RWPE2 (cell line): ENCODE results near the gene DPPA3.
"Not testable (repeated sequence)": the region's sequence is repeated elsewhere in the genome, so short reads cannot be mapped to it uniquely, and the experiment has no call there.

ENCODE experiments used
- ATAC-seq: fragments of 200-7000 bp; cut with Tn5 transposase; 3 replicates; pipeline ENCODE4 v1.9.1; 2021; ENCODE audit warnings: low read depth
- DNase-seq: peaks from one replicate; pipeline ENCODE4 v3.0.0-alpha.2; 2020; ENCODE audit warnings: low spot score
- H3K27ac ChIP-seq: fragments of 450-650 bp; 2 replicates; pipeline ENCODE4 v1.5.1; 2017; ENCODE audit warnings: mild to moderate bottlenecking; ENCODE audit not compliant: poor library complexity, severe bottlenecking
- H3K27me3 ChIP-seq: fragments of 250-450 bp; sonication (Bioruptor Pico); 2 replicates; pipeline ENCODE4 v1.5.1; 2021; ENCODE audit warnings: mild to moderate bottlenecking, moderate library complexity; ENCODE audit not compliant: insufficient read depth, poor library complexity, severe bottlenecking
- H3K36me3 ChIP-seq: fragments of 250-450 bp; sonication (Bioruptor Pico); 2 replicates; pipeline ENCODE4 v1.5.1; 2020; ENCODE audit warnings: low read depth, mild to moderate bottlenecking, moderate library complexity
- H3K4me1 ChIP-seq: fragments of 250-450 bp; sonication (Bioruptor Pico); 2 replicates; pipeline ENCODE4 v1.5.1; 2021; ENCODE audit warnings: mild to moderate bottlenecking, moderate library complexity; ENCODE audit not compliant: insufficient read depth, poor library complexity, severe bottlenecking
- H3K4me3 ChIP-seq: fragments of 250-450 bp; sonication (Bioruptor Pico); 2 replicates; pipeline ENCODE4 v1.5.1; 2021; ENCODE audit warnings: mild to moderate bottlenecking, moderate library complexity; ENCODE audit not compliant: severe bottlenecking
- H3K9me3 ChIP-seq: fragments of 250-450 bp; sonication (Bioruptor Pico); 2 replicates; pipeline ENCODE4 v1.5.1; 2021; ENCODE audit warnings: mild to moderate bottlenecking, moderate library complexity; ENCODE audit not compliant: severe bottlenecking
- TF ChIP-seq, protein P1 (sequence below): fragments of 450-650 bp; IDR thresholded peaks from one replicate; pipeline ENCODE4 v1.5.1; 2017; ENCODE audit warnings: mild to moderate bottlenecking, moderate library complexity; ENCODE audit not compliant: poor library complexity, severe bottlenecking

DPPA3 gene

DNA sequence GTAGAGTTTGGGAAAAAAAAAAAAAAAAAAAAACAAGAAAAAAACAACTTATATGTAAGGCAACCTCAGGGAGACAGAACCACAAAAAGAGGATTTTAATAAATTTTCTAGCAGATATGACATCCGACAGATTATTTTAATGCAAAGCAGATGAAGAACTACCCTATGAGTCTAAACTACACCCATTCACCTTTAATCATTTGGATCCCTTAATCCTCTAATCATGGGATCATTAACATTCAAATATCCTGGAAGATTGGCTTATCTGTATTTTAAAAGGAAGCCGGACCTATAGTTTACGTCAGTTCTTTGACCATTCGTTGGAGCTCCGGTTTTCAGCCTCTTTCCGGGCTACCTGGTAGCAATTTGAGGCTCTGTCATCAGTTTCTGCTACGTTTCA lies at the start of gene DPPA3:
TSS of gene DPPA3 (plus strand) at position 301 of the 400 bp plus-strand sequence. CDS start 138 bp downstream, outside the sequence.
- TF ChIP-seq, protein P1, sequence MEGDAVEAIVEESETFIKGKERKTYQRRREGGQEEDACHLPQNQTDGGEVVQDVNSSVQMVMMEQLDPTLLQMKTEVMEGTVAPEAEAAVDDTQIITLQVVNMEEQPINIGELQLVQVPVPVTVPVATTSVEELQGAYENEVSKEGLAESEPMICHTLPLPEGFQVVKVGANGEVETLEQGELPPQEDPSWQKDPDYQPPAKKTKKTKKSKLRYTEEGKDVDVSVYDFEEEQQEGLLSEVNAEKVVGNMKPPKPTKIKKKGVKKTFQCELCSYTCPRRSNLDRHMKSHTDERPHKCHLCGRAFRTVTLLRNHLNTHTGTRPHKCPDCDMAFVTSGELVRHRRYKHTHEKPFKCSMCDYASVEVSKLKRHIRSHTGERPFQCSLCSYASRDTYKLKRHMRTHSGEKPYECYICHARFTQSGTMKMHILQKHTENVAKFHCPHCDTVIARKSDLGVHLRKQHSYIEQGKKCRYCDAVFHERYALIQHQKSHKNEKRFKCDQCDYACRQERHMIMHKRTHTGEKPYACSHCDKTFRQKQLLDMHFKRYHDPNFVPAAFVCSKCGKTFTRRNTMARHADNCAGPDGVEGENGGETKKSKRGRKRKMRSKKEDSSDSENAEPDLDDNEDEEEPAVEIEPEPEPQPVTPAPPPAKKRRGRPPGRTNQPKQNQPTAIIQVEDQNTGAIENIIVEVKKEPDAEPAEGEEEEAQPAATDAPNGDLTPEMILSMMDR, result no peak
- no peaks in the 10 kb centered on the region for H3K36me3 ChIP-seq
- ATAC-seq (no peak), DNase-seq (no peak)
- H3K9me3 ChIP-seq, result no peaks in the 10 kb centered on the region
- H3K27ac ChIP-seq, result no peak within 1 kb of the TSS
- H3K4me1 ChIP-seq, result no peaks in the 10 kb centered on the region
- H3K4me3 ChIP-seq, result no peak within 1 kb of the TSS
- H3K27me3 ChIP-seq, result no peaks in the 10 kb centered on the region

- no peaks in the 10 kb centered on the region for H3K36me3 ChIP-seq
- no peaks in the 10 kb centered on the region for H3K4me1 ChIP-seq
- TF ChIP-seq, protein P1, result no peak
- ATAC-seq, result no peak
- no peaks in the 10 kb centered on the region for H3K9me3 ChIP-seq
- no peak for DNase-seq
- H3K27me3 ChIP-seq, result no peaks in the 10 kb centered on the region
- H3K4me3 ChIP-seq, result no peak overlapping the region
- no peak overlapping the region for H3K27ac ChIP-seq
Observed at GRCh38 chr12:7661741-7662140, 49.5 kb upstream of the DPPA3 start.

- no peaks in the 10 kb centered on the region for H3K36me3 ChIP-seq
- H3K4me3 ChIP-seq, result no peak overlapping the region
- DNase-seq, result no peak
- no peaks in the 10 kb centered on the region for H3K4me1 ChIP-seq
- no peaks in the 10 kb centered on the region for H3K27me3 ChIP-seq
- TF ChIP-seq, protein P1, result no peak
- H3K27ac ChIP-seq, result no peak overlapping the region
- no peaks in the 10 kb centered on the region for H3K9me3 ChIP-seq
- no peak for ATAC-seq
Observed at GRCh38 chr12:7666595-7666994, 44.6 kb upstream of the DPPA3 start.

DNA sequence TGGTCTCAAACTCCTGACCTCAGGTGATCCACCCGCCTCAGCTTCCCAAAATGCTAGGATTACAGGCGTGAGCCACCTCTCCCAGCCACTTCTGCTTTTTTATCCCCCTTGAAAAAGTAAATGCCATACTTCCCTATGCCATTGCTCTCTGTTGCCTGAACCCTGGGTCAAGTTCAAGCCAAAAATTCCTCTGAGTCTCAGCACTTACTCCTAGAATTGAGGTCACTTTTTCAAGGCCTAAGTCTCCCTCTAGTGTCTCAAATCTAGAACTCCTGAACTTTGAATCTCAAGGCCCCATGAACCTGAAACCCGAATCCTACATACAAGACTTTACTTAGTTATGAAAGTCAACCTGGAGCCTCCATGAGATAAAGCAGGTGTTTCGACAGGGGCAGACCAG lies 44.1 kb upstream of the DPPA3 start:
- ATAC-seq, result no peak

DNA sequence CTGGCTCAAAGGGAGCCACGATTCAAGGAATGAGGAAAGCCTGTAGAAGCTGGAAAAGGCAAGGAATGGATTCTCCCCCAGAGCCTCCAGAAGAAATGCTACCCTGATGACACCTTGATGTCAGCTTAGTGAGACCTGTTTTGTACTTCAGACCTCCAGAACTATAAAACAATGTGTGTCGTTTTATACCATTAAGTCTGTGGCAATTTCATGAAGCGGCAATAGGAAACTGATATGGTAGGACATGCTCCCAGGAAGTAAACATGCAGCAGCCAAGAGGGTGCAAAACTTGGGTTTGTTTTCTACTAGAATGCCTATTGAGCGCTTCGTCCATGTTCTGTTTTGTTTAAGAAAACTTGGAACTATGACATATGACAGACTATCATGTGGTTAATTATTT lies 43.1 kb upstream of the DPPA3 start:
- DNase-seq (no peak), ATAC-seq (no peak)
- Histone ChIP-seq H3K27ac (no peak overlapping the region), H3K36me3 (no peaks in the 10 kb centered on the region), H3K4me3 (no peak overlapping the region), H3K27me3 (no peaks in the 10 kb centered on the region), H3K4me1 (no peaks in the 10 kb centered on the region), H3K9me3 (no peaks in the 10 kb centered on the region)
- TF ChIP-seq, protein P1, result no peak

More for the DNA sequence above, 44.1 kb upstream of the DPPA3 start:
- H3K9me3 ChIP-seq, result no peaks in the 10 kb centered on the region
- no peaks in the 10 kb centered on the region for H3K36me3 ChIP-seq
- TF ChIP-seq, protein P1, result no peak
- H3K27me3 ChIP-seq, result no peaks in the 10 kb centered on the region
- H3K4me3 ChIP-seq, result no peak overlapping the region
- no peak for DNase-seq
- H3K27ac ChIP-seq, result no peak overlapping the region
- H3K4me1 ChIP-seq, result no peaks in the 10 kb centered on the region

DNA sequence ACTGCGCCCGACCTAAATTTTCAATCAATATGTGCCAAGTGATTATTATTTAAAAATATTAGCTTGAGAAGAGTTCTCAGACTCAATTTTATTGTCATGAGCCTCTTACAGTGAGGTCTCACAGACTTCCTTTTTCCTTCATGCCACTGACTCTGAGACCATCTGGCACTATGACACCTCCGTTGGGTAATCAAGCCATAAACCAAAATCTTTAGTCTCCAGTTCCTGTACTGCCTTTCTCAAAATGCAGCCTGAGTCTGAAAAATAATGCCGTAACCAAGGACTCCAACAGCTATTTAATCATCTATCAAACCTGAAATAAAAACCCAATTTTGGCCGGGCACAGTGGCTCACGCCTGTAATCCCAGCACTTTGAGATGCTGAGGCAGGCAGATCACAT lies 35.8 kb upstream of the DPPA3 start:
- H3K9me3 ChIP-seq, ATAC-seq, DNase-seq, H3K4me1 ChIP-seq, H3K27ac ChIP-seq, H3K4me3 ChIP-seq, H3K27me3 ChIP-seq, H3K36me3 ChIP-seq: not testable (repeated sequence)

DNA sequence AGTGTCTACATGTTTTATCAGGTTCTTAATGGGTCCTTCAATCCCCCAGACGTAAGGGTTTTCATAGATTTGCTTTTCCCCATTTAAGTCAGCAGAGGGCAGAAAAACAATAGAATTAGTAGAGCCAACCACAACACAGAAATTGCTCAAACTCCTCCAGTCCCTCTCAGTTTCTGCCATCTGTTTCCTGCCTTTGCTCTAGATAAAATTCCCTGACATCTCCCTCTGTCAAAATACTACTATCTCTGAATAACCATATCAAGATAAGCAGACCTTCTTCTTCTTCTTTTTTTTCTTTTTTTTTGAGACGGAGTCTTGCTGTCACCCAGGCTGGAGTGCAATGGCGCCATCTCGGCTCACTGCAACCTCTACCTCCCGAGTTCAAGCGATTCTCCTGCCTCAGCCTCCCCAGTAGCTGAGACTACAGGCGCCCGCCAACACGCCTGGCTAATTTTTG lies 33.8 kb upstream of the DPPA3 start:
- not testable (repeated sequence) for H3K27me3 ChIP-seq, ATAC-seq, H3K36me3 ChIP-seq, DNase-seq, H3K9me3 ChIP-seq, H3K27ac ChIP-seq, H3K4me3 ChIP-seq, H3K4me1 ChIP-seq
